GM19397 (cell line): ENCODE measurements around the gene RAB11A.

Experiments
- ATAC-seq: cut with Tn5 transposase; IDR thresholded peaks from one replicate; pipeline ENCODE4 v1.9.1; 2021; ENCODE audit warnings: mild to moderate bottlenecking, moderate library complexity; ENCODE audit not compliant: unreplicated experiment

The RAB11A gene

GRCh38 chr15:65937054-65937453 lies 67.8 kb downstream of the RAB11A start:
- no peak for ATAC-seq

GRCh38 chr15:65937476-65937875 lies 68.2 kb downstream of the RAB11A start:
- ATAC-seq: no peak

- ATAC-seq: no peak
Measured at GRCh38 chr15:65938604-65939003, 69.3 kb downstream of the RAB11A start.

GRCh38 chr15:65939901-65940617 lies 70.8 kb downstream of the RAB11A start:
- ATAC-seq: no peak

- no peak for ATAC-seq
Measured at GRCh38 chr15:65940618-65940909, 71.3 kb downstream of the RAB11A start.
